GM18511 (cell line): Measurements from ENCODE around the gene TAF1A.
"Not testable (repeated sequence)": the region's sequence is repeated elsewhere in the genome, so short reads cannot be mapped to it uniquely, and the experiment has no call there.

Experiments
- ATAC-seq: cut with Tn5 transposase; IDR thresholded peaks from one replicate; pipeline ENCODE4 v1.9.1; 2021; ENCODE audit warnings: mild to moderate bottlenecking, moderate library complexity; ENCODE audit not compliant: unreplicated experiment

Gene TAF1A

DNA sequence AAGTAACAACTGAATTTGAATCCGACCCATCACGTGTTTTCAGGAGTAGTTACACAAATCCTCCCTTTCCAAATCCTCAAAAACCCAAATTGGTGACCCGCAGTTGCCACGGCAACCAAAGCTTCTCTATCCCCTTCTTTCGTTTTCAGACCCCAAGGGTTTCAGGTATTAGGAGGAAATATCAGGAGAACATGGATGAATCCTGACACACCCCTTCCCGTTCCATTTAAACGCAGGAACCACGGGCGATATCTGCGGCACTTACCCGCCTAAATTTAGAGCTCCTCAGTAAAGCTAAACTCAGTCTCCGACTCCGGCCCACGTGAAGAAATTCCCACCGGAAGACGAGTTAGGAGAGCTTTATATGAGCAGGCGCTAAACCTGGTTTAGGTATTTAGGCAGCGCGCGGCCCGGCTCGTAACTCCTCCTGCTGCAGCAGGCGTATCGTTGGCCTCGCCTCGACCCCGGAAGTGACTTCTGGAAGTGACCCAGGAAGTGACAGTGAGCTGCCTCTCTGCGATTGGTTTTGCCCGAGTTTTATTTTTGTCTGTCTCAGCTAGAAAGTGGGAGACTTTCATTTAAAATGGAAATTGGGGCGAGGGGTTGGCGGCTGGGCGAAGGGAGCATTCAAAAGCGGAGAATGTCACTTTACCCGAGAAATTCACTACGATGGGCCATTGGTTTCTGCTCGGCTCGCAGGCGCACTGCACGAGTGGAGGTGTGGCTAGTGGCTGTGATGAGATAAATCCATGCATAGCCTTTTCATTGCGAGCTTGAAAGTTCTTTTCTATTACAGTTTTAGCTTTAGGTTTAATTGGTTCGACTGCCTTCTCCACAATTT, at the start of gene TAF1A:
Gene TAF1A (minus strand): TSS at position 472 of the 841 bp plus-strand sequence.
- peak; percentile 100 for ATAC-seq

DNA sequence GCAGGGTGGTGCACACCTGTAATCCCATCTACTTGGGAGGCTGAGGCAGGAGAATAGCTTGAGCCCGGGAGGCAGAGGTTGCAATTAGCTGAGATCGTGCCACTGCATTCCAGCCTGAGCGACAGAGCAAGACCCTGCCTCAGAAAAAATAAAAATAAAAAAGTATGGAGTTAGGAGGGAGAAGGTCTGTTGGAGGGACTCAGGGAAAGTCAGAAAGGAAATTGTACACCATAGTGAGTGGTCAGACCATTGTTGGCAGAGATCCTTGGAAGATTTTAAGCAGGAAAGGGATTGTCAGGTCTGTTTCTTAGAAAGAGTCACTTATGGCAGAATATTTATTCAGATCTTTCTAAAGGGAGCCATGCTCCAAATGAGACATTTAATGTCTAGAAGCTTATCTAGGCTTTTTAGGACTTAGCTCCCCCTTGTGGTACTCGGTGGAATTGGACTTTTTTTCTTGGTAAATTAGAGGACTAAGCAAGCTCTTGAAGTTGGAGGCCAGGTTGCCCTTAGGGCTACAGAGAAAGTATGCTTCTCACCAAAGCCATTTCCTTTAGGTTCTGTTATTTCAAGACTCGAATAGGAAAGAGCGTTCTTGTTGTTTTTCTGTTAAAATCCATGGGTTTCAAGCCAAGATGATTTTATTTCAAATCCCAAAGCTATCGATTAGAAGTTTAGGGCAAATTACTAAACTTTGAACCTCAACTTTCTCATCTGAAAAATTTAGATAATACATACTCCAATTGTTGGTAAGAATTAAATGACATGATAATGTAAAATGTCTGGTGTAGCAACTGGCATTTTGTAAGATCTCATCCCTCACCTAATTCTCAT, 44.7 kb upstream of the TAF1A start:
- peak; percentile 95 for ATAC-seq

GRCh38 chr1:222632749-222633148, 43.0 kb upstream of the TAF1A start:
- no peak for ATAC-seq

DNA sequence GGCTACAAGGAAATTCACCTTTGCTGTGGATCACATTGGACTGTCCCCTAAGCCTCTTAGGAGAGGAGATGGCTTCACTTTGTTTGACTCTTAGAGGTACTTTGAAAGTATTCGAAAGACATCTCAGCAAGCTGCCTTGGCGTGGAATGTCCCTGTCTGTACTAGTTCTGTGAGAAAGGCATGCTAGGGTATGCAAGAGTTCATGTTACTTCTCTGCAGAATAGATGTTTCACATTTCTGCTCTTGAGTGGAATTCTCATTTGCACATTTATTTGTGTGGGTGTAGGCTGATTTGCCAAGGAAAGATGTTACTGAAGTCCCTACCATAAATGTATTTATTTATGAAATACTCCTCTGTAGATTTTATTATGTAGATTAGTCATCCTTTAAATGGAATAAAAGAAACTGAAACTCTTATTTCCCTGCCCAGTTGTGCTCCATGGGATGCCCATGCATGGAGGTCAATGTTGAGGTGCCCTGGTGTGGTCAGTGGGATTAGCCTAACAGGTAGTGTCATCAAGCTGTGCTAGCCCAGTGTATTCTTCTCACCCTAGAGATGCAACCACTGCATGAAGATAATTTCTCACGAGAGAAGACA, 42.0 kb upstream of the TAF1A start:
- no peak for ATAC-seq

DNA sequence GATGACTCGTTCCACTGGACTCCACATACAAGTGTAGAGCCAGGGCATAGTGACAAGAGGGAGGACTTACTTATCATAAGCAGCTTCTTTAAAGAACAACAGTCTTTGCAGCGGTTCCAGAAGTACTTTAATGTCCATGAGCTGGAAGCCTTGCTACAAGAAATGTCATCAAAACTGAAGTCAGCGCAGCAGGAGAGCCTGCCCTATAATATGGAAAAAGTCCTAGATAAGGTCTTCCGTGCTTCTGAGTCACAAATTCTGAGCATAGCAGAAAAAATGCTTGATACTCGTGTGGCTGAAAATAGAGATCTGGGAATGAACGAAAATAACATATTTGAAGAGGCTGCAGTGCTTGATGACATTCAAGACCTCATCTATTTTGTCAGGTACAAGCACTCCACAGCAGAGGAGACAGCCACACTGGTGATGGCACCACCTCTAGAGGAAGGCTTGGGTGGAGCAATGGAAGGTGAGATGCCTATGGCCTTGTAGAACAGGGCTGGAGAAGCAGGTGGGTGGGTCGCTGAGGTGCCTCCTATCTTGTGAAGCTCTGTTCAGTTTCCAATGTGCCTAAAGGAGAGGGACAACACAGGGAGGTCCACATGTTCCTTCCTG, 40.3 kb upstream of the TAF1A start:
- no peak for ATAC-seq

DNA sequence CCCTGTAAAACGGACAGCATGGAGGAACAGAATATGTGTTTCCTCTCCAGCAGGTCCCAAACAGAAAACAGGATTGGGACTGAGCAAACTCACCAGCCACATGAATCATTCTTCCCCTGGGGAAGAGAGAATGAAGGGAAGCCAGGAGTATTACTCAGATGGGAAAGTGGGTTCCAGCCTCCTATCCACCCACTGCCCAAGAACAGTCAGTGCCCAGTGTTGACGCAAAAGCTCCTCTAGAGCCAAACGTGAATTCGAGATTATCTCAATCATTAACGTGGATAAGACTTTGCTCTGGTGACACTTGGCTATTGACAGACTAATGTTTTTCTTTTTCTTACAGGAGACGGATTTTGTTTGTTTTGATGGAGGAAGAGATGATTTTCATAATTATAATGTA, 37.5 kb upstream of the TAF1A start:
- no peak for ATAC-seq

DNA sequence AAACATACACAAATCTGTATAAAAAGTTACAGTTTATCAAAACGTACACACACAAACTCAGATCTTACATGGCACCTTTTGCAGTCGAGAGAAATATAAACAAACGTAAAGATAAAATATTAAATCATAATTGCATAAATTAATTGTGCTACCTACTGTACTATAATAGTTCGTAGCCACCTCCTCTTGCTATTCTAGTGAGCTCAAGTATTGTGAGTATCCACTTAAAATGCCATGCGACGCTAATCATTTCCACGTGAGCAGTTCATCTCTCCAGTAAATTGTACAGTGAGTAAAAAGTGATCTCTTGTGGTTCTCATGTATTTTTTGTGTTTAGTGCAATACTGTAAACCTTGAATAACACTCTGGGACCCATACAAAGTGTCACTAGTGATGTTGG, 34.5 kb upstream of the TAF1A start:
- no peak for ATAC-seq

DNA sequence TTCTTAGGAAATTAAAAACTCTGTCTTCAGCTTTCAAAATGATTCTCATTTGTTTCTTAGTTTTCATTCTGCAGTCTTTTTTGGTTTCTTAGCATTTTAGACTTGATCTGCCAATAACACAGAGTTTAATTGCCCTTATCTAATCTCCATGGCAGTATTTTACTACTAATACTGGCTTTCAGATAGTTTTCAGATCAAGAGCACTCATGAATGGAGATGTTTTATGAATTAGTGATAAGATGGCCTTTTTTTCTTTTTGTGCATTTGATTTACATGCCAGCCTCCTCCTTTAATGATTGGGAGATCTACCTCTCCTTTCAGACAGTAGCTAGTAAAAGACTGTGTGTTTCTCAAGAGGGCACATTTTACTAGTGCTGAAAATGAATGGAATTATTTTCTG, 33.7 kb upstream of the TAF1A start:
- ATAC-seq = no peak

- no peak for ATAC-seq
Measured at GRCh38 chr1:222622765-222623164, 33.0 kb upstream of the TAF1A start.

- ATAC-seq = peak; percentile 58
Measured at GRCh38 chr1:222620566-222620965, 30.8 kb upstream of the TAF1A start.

DNA sequence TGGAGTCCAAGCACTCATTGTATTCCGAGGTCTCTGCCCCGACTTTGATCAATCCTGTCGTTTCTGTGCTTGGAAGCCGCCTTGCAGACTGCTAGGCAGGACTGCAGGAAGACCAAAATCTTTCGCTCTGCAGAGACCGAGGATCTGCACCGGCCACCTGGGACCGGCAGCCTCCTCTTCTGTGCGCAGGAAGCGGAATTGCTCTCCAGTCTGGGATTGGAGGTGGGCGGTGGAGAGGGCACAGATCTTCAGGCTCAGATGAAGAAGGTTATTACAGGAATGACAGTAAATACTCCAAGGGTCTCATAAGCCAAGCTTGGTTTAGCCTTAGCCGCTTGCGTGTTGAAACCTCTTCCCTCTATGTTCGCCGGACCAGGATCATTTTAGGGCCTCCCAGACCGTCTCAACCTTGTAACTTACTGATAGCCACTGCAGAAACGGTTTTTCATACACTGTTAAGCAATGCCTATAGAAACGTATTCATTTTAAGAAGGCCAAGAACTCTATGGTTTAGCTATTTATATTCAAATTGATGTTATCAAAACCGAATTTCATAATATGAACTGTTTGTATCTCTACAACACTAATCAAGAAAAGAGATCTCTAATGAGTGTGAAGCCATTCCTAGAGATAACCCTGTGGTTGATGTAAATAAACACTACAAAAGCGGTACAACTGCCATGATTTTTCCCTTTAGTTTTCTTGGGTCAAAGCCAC, 29.3 kb upstream of the TAF1A start:
- no peak for ATAC-seq

DNA sequence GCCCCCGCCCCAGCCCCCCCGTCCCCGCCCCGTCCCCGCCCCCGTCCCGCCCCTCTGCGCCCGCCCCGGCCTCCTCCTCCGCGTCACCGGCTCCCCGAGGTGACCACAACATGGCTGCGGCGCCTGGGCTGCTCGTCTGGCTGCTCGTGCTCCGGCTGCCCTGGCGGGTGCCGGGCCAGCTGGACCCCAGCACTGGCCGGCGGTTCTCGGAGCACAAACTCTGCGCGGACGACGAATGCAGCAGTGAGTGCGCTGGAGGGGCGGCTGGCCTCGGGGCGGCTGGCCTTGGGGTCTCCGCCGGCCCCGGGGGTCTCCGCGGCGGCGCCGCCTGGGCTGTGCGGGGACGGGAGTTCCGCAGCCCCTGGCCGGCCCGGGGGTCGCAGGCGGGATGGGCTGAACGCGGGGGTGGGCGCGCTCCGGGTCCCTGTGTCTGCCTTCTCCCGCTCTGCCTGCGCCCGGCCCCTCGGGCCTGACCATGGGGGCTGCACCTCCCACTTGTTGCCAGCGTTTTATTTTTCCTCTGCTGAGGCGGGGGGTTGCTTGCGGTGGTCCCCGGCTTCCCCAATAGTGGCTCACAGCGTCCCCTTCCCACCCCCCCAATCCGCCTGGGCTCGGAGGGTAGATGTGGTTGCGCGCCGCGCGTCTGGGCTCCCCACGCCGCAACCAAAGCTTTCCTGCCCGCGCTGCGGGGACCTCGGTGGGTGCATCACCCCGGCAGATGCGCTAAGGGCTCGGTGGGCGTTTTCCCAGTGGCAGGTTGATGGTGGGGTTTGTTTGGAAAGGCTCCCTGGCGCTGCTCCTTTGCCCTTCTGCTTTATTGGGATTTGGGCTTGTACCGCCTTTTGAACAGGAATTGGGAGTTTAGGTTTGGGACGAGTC, 28.5 kb upstream of the TAF1A start, which contains the start of gene MIA3:
Gene MIA3 (plus strand): TSS at position 97 of the 879 bp plus-strand sequence. CDS start 14 bp downstream, at position 111.
- peak; percentile 56 for ATAC-seq

GRCh38 chr1:222617367-222617951, 27.7 kb upstream of the TAF1A start:
- peak; percentile 76 for ATAC-seq

- no peak for ATAC-seq
Measured at GRCh38 chr1:222616525-222616924, 26.8 kb upstream of the TAF1A start.

- no peak for ATAC-seq
Measured at GRCh38 chr1:222613627-222614026, 23.9 kb upstream of the TAF1A start.

GRCh38 chr1:222610728-222611127, 21.0 kb upstream of the TAF1A start:
- no peak for ATAC-seq

GRCh38 chr1:222609111-222609510, 19.4 kb upstream of the TAF1A start:
- ATAC-seq = not testable (repeated sequence)

- ATAC-seq = no peak
Measured at GRCh38 chr1:222606757-222607156, 17.0 kb upstream of the TAF1A start.

DNA sequence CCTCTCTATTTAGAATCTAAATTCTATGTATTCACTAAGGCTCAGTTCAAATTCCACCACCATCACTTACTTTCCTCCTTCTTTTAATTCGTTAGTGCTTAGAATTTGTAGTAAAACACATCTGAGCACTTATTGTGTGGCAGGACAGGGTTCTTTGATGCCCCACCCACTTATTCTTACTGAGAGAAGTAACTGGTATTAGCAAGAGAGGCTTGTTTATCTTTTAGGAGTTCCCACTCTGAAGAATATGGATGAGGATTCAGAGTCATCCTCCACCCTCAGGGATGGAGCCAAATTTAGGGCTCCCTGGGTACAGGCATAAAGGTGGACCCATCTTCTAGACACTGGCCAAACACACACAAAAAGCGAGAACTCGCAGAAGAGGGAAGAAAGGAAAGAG, 11.5 kb upstream of the TAF1A start:
- ATAC-seq = no peak
